Gastroesophageal sphincter (tissue), 4 donors: Measurements from ENCODE around the gene PTPRK. TPM values are rescaled to one million over a fixed set of nuclear protein-coding genes. Genes with fewer than 3 reads are reported as not detected.

Experiments
- ATAC-seq: fragments of 150-250 bp; one replicate; pipeline ENCODE4 v1.9.1; 2016; ENCODE audit warnings: mild to moderate bottlenecking, moderate library complexity
- H3K27ac ChIP-seq, 4 donors: fragments of 200-600 bp; sonication (generic) in 3 of 4; 1 replicate in 3 of 4; 2 replicates in 1 of 4; pipeline ENCODE4 v1.5.1; 2016 to 2019
- H3K27me3 ChIP-seq: fragments of 200-600 bp; sonication (generic); one replicate; pipeline ENCODE4 v1.5.1; 2019
- H3K36me3 ChIP-seq, 2 donors: fragments of 200-600 bp; sonication (generic); one replicate each; pipeline ENCODE4 v1.5.1; 2019; ENCODE audit warnings: control low read depth in 1 of 2
- H3K4me1 ChIP-seq, 3 donors: fragments of 200-600 bp; sonication (generic); 1 replicate in 2 of 3; 2 replicates in 1 of 3; pipeline ENCODE4 v1.5.1; 2016 to 2019; ENCODE audit warnings: control low read depth in 2 of 3
- H3K4me3 ChIP-seq, 2 donors: fragments of 200-600 bp; sonication (generic); one replicate each; pipeline ENCODE4 v1.5.1; 2019; ENCODE audit warnings: mild to moderate bottlenecking in 1 of 2, moderate library complexity in 1 of 2
- H3K9me3 ChIP-seq, 3 donors: fragments of 200-600 bp; sonication (generic); one replicate each; pipeline ENCODE4 v1.5.1; 2017 to 2019; ENCODE audit warnings: control low read depth in 2 of 3
- CTCF ChIP-seq, 4 experiments: fragments of 200-600 bp in 2 of 4; fragments of 450-650 bp in 2 of 4; sonication (generic) in 1 of 4; IDR thresholded peaks; one replicate each; pipeline ENCODE4 v1.5.1; 2017 to 2019; ENCODE audit warnings: antibody characterized with exemption in 4 of 4, mild to moderate bottlenecking in 2 of 4, moderate library complexity in 2 of 4
- EP300 ChIP-seq: sonication (generic); formaldehyde crosslinking; IDR thresholded peaks from one replicate; pipeline ENCODE4 v1.6.1; 2017; ENCODE audit warnings: antibody characterized with exemption, mild to moderate bottlenecking
- POLR2A ChIP-seq, 2 donors: fragments of 450-650 bp; IDR thresholded peaks; one replicate each; pipeline ENCODE4 v1.6.1; 2017; ENCODE audit warnings: antibody characterized with exemption in 2 of 2, mild to moderate bottlenecking in 2 of 2, moderate library complexity in 1 of 2
- POLR2AphosphoS5 ChIP-seq: sonication (generic); formaldehyde crosslinking; IDR thresholded peaks from one replicate; pipeline ENCODE4 v1.6.1; 2017; ENCODE audit warnings: antibody characterized with exemption
- WGBS, 2 donors: methylation state at CpG; one replicate each; pipeline ENCODE4 v1.1.5; 2018; ENCODE audit warnings: low coverage in 1 of 2; 5-methylcytosine and 5-hydroxymethylcytosine counted together
- total RNA-seq, 4 donors: library from RNA; depleted of rRNA; stranded (reverse); fragments of >200 nt; gene quantifications; one replicate each; pipeline ENCODE4 v1.1.0, GENCODE V29; 2016

PTPRK gene
- total RNA-seq, 4 donors from 2014 or later, result 42.0 to 47.6 (median 45.8) TPM

GRCh38 chr6:127971386-127971785, 549.0 kb downstream of the PTPRK start:
- no peak for TF ChIP-seq EP300
- no peak for TF ChIP-seq POLR2A (IDR thresholded peaks at IDR 0.05)
- TF ChIP-seq POLR2AphosphoS5, result no peak
- TF ChIP-seq CTCF (IDR thresholded peaks at IDR 0.05), result no peak
- 95 to 100% methylated on average over 2 of the region's 2 CpGs for WGBS, 2 donors

GRCh38 chr6:127969701-127970100, 550.7 kb downstream of the PTPRK start:
- no peak for TF ChIP-seq POLR2A (IDR thresholded peaks at IDR 0.05)
- TF ChIP-seq CTCF (IDR thresholded peaks at IDR 0.05), result no peak
- TF ChIP-seq POLR2AphosphoS5, result no peak
- no peak for TF ChIP-seq EP300
- 76 to 88% methylated on average over 3 of the region's 3 CpGs for WGBS, 2 donors
- H3K9me3 ChIP-seq, result no peaks in the 10 kb centered on the region
- no peaks in the 10 kb centered on the region for H3K4me1 ChIP-seq
- no peaks in the 10 kb centered on the region for H3K27me3 ChIP-seq
- peaks cover 0 to 50% of the 10 kb centered on the region in 2 donors for H3K36me3 ChIP-seq
- no peak overlapping the region for H3K4me3 ChIP-seq
- no peak overlapping the region for H3K27ac ChIP-seq
- no peak for ATAC-seq

More at GRCh38 chr6:127971386-127971785, 549.0 kb downstream of the PTPRK start:
- Histone ChIP-seq H3K4me1 (no peaks in the 10 kb centered on the region), H3K4me3 (no peak overlapping the region), H3K9me3 (no peaks in the 10 kb centered on the region), H3K36me3 (peaks cover 0 to 65% of the 10 kb centered on the region in 2 donors), H3K27me3 (no peaks in the 10 kb centered on the region), H3K27ac (no peak overlapping the region)
- ATAC-seq, result no peak

- no peaks in the 10 kb centered on the region for H3K27me3 ChIP-seq
- no peak overlapping the region for H3K4me3 ChIP-seq
- WGBS, 2 donors, result 86 to 95% methylated on average over 1 of the region's 1 CpG
- no peak overlapping the region for H3K27ac ChIP-seq
- H3K9me3 ChIP-seq, result no peaks in the 10 kb centered on the region
- ATAC-seq, result no peak
- peaks cover 0 to 44% of the 10 kb centered on the region in 2 donors for H3K36me3 ChIP-seq
- TF ChIP-seq POLR2AphosphoS5 (no peak), CTCF (IDR thresholded peaks at IDR 0.05) (no peak), POLR2A (IDR thresholded peaks at IDR 0.05) (no peak), EP300 (no peak)
- no peaks in the 10 kb centered on the region for H3K4me1 ChIP-seq
Observed at GRCh38 chr6:127968394-127968793, 552.0 kb downstream of the PTPRK start.

- H3K4me3 ChIP-seq, result no peak overlapping the region
- no peak for ATAC-seq
- WGBS, 2 donors, result 74 to 90% methylated on average over 2 to 3 of the region's 3 CpGs
- H3K36me3 ChIP-seq, result peaks cover 0 to 38% of the 10 kb centered on the region in 2 donors
- no peaks in the 10 kb centered on the region for H3K4me1 ChIP-seq
- no peak overlapping the region for H3K27ac ChIP-seq
- no peak for TF ChIP-seq POLR2A (IDR thresholded peaks at IDR 0.05)
- H3K27me3 ChIP-seq, result no peaks in the 10 kb centered on the region
- no peaks in the 10 kb centered on the region for H3K9me3 ChIP-seq
Observed at GRCh38 chr6:127967708-127968107, 552.7 kb downstream of the PTPRK start.

- Histone ChIP-seq H3K9me3 (no peaks in the 10 kb centered on the region), H3K27ac (no peak overlapping the region), H3K4me1 (no peaks in the 10 kb centered on the region), H3K4me3 (no peak overlapping the region), H3K36me3 (peaks cover 0 to 27% of the 10 kb centered on the region in 2 donors), H3K27me3 (no peaks in the 10 kb centered on the region)
- no peak for TF ChIP-seq EP300
- TF ChIP-seq POLR2AphosphoS5, result no peak
- no peak for TF ChIP-seq POLR2A (IDR thresholded peaks at IDR 0.05)
- no peak for TF ChIP-seq CTCF (IDR thresholded peaks at IDR 0.05)
- ATAC-seq, result no peak
- 100% methylated on average over 1 of the region's 1 CpG; no CpG with 5 or more reads in 1 of the 2 donors for WGBS, 2 donors
Observed at GRCh38 chr6:127966616-127967015, 553.8 kb downstream of the PTPRK start.
